ENCODE data around the gene COL4A2.

GRCh38 chr13:110517505-110518225, 210.6 kb downstream of the COL4A2 start:
- TF ChIP-seq CTCF (IDR thresholded peaks at IDR 0.05; ENCODE audit: insufficient read depth, low read depth, low read length): no peak
- no peak for TF ChIP-seq EZH2 (IDR thresholded peaks at IDR 0.05; ENCODE audit: insufficient read depth, low read length)

Measured in astrocyte (in vitro differentiated cells and primary cell).